ENCODE data around the gene NUP214. TPM values are rescaled to one million over a fixed set of nuclear protein-coding genes. Genes with fewer than 3 reads are reported as not detected.

NUP214 gene
- total and polyA plus RNA-seq, 2 of the 4 experiments (the other 2 are of a cell fraction), result 7.9 to 13.4 TPM

GRCh38 chr9:131279196-131279862 is 153.9 kb downstream of the NUP214 start:
- 56% methylated on average over 5 of the region's 11 CpGs; no CpG with 5 or more reads in 1 of the 2 experiments for WGBS, 2 experiments (ENCODE audit: extremely low coverage in 2 of 2, insufficient read length in 1 of 2)

More at GRCh38 chr9:131279196-131279862, 153.9 kb downstream of the NUP214 start:
- H4K8ac ChIP-seq (ENCODE audit: low read depth in 2 of 2, low read length in 2 of 2), result no peak overlapping the region
- no peak overlapping the region for H3K18ac ChIP-seq (ENCODE audit: low read depth, low read length)
- H2BK5ac ChIP-seq (ENCODE audit: low read depth, low read length, poor library complexity, severe bottlenecking), result no peak overlapping the region
- H4K5ac ChIP-seq (ENCODE audit: low read depth, low read length), result no peak overlapping the region
- no peaks in the 10 kb centered on the region for H3K4me1 ChIP-seq (ENCODE audit: control insufficient read depth, insufficient read depth, low read length)
- peaks cover 72% of the 10 kb centered on the region for H3K27me3 ChIP-seq (ENCODE audit: control insufficient read depth, insufficient read depth, low read length)
- no peaks in the 10 kb centered on the region for H4K20me1 ChIP-seq (ENCODE audit: insufficient read depth, low read length)
- intact Hi-C loops (cut with micrococcal nuclease), result loop anchor here (2.0 kb wide), 1 partner anchor 101 kb away; no protein-coding TSS in a partner anchor
- POLR2A ChIA-PET (ENCODE audit: unreplicated experiment), result no interaction called here
- H3K4ac ChIP-seq (ENCODE audit: low read depth, low read length), result no peak overlapping the region
- no TSS peak for BruUV-seq (replicated peaks)
- no peaks in the 10 kb centered on the region for H3K36me3 ChIP-seq (ENCODE audit: control insufficient read depth, insufficient read depth, low read length)
- dilution Hi-C loops (cut with HindIII; ENCODE audit: low sequenced_read_pairs, unreplicated experiment), result no loop called here
- TF ChIP-seq MXI1 (IDR thresholded peaks at IDR 0.05; ENCODE audit: borderline replicate concordance, low read depth, low read length), result no peak
- no peak for TF ChIP-seq SMC3 (IDR thresholded peaks at IDR 0.05; ENCODE audit: low read depth, low read length)
- no peak for TF ChIP-seq ELK1 (IDR thresholded peaks at IDR 0.05; ENCODE audit: borderline replicate concordance, low read depth, low read length)
- TF ChIP-seq NFE2L2 (IDR thresholded peaks at IDR 0.05; ENCODE audit: low read depth, low read length), result no peak
- TF ChIP-seq RFX5 (IDR thresholded peaks at IDR 0.05; ENCODE audit: low read depth, low read length), result no peak
- TF ChIP-seq POLR2A (IDR thresholded peaks at IDR 0.05; ENCODE audit: low read depth, low read length), result no peak
- H2AK9ac ChIP-seq (replicated peaks; ENCODE audit: low read depth, low read length, poor library complexity), result no peak overlapping the region
- H3K4me2 ChIP-seq (ENCODE audit: low read depth, low read length), result no peak overlapping the region
- H3K79me1 ChIP-seq (ENCODE audit: low read depth in 1 of 2, low read length in 2 of 2), result no peaks in the 10 kb centered on the region
- H2BK120ac ChIP-seq (ENCODE audit: low read depth, low read length), result no peak overlapping the region
- H3K9ac ChIP-seq (ENCODE audit: low read depth, low read length), result no peak overlapping the region
- no peak overlapping the region for H4K91ac ChIP-seq (ENCODE audit: insufficient read depth, low read depth, low read length)
- peak overlapping the region; percentile 51 for H2AFZ ChIP-seq (replicated peaks; ENCODE audit: low read length, poor library complexity)
- CTCF ChIA-PET, result no interaction called here
- H3K4me3 ChIP-seq (ENCODE audit: insufficient read depth, low read depth, low read length), result no peak overlapping the region
- no peak overlapping the region for H3K56ac ChIP-seq (ENCODE audit: extremely low read depth, insufficient read depth, low read length)
- no peak overlapping the region for H2BK20ac ChIP-seq (ENCODE audit: low read depth, low read length)
- no peak overlapping the region for H3K23ac ChIP-seq (ENCODE audit: low read depth, low read length)
- ATAC-seq (ENCODE audit: low read depth), result no peak
- H3K14ac ChIP-seq (replicated peaks; ENCODE audit: low read depth, low read length), result no peak overlapping the region
- in situ Hi-C loops (cut with MboI; ENCODE audit: low sequenced_read_pairs), result no loop called here
- H3K9me1 ChIP-seq (ENCODE audit: insufficient read depth, low read length), result peaks cover 5% of the 10 kb centered on the region; the same call in 1 of the 2 replicates
- H3K27ac ChIP-seq (ENCODE audit: insufficient read depth, low read length), result no peak overlapping the region
- no peak for DNase-seq
- H2BK15ac ChIP-seq (ENCODE audit: low read depth, low read length), result no peak overlapping the region
- no peak overlapping the region for H2AK5ac ChIP-seq (ENCODE audit: low read depth, low read length)
- H3K9me3 ChIP-seq (ENCODE audit: control insufficient read depth, insufficient read depth, low read length), result no peaks in the 10 kb centered on the region
